SU-DHL-6 (cell line): ENCODE data around the gene CCDC73.

ENCODE experiments used
- CTCF ChIP-seq: fragments of 200-600 bp; sonication (generic); IDR thresholded peaks from one replicate; pipeline ENCODE4 v1.5.1; 2017; ENCODE audit warnings: antibody characterized with exemption, mild to moderate bottlenecking, low read length, moderate library complexity; ENCODE audit not compliant: insufficient read depth, poor library complexity, severe bottlenecking
- EZH2phosphoT487 ChIP-seq: fragments of 200-600 bp; sonication (generic), shearing (Covaris generic); conservative IDR thresholded peaks from 2 replicates; pipeline ENCODE4 v1.6.1; 2018; ENCODE audit warnings: mild to moderate bottlenecking, antibody characterized with exemption, low read length, moderate library complexity, mixed read lengths

GRCh38 chr11:32698579-32698978 lies 95.9 kb downstream of the CCDC73 start:
- TF ChIP-seq CTCF: no peak
- TF ChIP-seq EZH2phosphoT487: no peak
